Mesenteric fat pad (tissue), 1 donor: ENCODE results near the gene RBM47. TPM values are rescaled to one million over a fixed set of nuclear protein-coding genes. Genes with fewer than 3 reads are reported as not detected.
"Not testable (repeated sequence)": the region's sequence is repeated elsewhere in the genome, so short reads cannot be mapped to it uniquely, and the experiment has no call there.

Experiments
- DNase-seq: peaks from one replicate; pipeline ENCODE4 v3.0.0-alpha.2; 2020; ENCODE audit warnings: low spot score
- total RNA-seq: library from RNA; stranded (reverse); fragmentation: NEBNext Ultra II Directional; extraction: Animal tissue kit (Norgen Biotek cat#: 25700); gene quantifications from one replicate; pipeline ENCODE4 v1.2.1, GENCODE V29; 2021
- donor health status: DM: yes; HTN: yes; CAD: no.

The RBM47 gene
- total RNA-seq, 1 donor from 2014 or later, result 53.3 TPM

- DNase-seq, result no peak
These were observed 85.4 kb downstream of the RBM47 start for GRCh38 chr4:40544221-40544620.

GRCh38 chr4:40540800-40541199, 88.9 kb downstream of the RBM47 start:
- DNase-seq, result no peak

DNA sequence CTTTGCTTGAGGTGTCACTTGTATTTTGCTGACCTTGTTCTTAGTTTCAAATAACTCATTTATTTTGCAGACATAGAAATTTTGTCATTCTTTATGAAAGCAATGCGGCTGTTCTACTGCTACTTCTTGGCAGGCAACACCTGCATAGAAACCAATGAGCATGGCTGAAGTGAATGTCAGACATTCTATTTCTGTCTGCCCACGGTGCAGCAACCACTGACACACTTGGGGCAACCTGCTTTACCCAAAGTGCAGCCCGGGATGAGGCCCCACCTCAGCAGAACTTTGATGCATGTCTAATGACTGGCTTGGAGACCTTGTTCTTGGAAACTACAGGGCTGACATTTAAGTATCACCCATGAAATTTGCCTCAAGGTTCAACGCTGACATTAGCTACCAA, 93.6 kb downstream of the RBM47 start:
- DNase-seq, result no peak

- no peak for DNase-seq
These were observed 98.0 kb downstream of the RBM47 start for GRCh38 chr4:40531636-40532023.

DNA sequence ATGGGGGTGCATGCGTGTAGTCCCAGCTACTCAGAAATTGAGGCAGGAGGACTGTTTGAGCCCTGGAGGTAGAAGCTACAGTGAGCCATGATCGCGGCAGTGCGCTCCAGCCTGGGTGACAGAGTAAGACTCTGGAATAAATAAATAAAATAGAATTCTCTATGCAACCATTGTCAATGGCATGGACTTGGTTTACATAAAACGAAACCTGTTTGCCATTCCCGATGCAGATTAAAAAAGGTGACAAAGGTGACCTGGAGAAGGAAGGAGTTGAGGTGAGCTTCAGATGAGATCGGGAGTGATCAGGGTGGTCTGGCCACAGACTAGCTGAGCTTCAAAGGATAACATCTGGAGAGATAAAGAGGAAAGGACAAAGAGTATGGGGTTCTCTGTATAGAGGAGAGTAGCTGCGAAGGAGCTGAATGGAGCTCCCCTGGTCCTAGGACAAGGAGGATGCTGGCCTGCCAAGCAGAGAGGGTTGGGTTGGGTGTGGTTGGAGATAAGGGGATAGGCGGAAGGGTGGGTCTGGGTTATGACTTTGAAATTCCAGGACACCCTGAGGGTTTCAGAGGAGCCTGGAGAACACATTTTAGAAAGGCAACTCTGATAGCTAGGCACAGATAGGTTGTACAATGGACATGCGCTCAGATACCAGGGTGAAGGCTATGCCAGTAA, 98.6 kb downstream of the RBM47 start:
- DNase-seq, result no peak

- no peak for DNase-seq
These were observed 102.9 kb downstream of the RBM47 start for GRCh38 chr4:40526741-40527140.

DNA sequence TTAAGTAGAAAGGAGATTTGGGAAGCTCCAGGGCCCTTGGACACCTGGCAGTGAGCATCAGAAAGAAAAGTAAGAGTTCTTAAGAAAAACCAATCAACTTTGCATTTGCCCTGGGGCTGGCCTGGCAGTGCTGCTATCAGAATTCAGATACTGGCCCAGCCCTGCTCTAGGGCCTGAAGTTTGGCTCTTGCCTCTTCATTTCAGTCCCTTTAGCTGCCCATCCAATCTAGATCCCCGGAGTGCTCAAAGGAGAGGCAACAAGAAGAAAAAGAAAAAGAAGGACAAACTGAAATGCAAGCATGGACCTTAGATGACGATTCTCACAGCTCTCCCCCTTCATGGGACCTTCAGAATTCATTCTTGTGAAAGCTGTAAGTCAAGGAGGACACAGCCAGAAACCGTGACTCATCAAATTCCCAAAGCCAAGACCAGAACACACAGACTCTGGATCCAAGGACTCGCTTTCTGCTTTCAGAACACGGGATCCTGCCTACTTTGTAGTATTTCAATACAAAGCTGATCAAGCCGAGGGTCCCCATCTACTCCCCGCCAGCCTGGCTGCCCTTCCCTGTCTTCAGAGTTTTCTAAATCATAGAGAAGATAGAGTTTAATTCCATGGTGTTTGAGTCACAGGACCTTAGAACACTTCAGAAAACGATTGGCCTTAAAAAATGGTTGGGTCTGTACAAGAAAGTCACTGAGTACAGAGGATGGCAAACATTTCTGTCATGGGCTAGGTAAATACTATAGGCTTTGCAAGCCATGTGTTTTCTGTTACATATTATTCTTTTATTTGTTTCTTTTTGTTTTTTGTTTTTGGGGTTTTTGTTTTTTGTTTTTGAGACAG, 103.7 kb downstream of the RBM47 start:
- no peak for DNase-seq

GRCh38 chr4:40524366-40525041, 105.2 kb downstream of the RBM47 start:
- DNase-seq, result no peak

DNA sequence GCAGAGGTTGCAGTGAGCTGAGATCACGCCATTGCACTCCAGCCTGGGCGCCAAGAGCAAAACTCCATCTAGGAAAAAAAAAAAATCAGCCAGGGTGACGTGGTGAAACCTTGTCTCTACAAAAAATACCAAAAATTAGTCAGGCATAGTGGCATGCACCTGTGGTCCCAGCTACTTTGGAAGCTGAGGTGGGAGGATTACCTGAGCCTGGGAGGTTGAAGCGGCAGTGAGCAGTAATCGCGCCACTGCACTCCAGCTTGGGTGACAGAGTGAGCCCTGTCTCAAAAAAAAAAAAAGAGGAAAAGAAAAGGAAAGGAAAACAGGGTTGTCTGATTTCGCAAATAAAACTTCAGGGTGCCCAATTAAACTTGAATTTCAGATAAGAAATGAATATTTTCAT, 106.1 kb downstream of the RBM47 start:
- DNase-seq, result no peak

DNA sequence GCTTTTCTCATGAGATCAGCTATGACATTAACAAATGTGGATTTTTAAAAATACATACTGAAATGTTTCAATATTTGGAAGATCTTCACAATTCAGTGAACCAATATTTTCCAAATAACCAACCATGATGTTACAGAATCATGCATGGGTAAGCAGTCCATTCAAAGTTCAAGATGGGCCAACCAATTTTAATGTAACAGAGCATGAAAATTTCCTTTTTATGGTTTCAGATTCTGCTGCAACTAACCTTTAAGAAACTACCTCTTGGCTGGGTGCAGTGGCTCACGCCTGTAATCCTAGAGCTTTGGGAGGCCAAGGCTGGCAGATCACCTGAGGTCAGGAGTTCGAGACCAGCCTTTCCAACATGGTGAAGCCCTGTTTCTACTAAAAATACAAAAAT, 107.7 kb downstream of the RBM47 start:
- DNase-seq, result no peak

DNA sequence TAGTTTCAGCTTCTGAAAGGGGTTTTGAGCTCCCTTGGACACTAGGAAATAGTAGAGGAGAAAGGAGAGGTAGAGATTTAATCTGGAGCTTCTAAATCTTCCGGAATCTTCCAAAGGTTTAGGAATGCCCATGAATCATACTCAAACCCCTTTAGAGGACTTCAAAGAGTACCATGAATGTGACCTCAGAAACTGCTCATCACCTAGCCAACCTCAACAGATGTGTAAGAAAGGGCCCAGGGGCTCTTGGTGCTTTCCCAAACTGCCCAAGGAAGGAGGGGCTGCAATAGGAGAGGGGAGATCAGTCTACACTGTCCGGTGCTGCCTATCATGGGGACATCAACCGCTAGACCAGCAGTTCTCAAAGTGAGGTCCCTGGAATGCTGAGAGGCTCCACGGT, 109.1 kb downstream of the RBM47 start:
- DNase-seq, result no peak

DNA sequence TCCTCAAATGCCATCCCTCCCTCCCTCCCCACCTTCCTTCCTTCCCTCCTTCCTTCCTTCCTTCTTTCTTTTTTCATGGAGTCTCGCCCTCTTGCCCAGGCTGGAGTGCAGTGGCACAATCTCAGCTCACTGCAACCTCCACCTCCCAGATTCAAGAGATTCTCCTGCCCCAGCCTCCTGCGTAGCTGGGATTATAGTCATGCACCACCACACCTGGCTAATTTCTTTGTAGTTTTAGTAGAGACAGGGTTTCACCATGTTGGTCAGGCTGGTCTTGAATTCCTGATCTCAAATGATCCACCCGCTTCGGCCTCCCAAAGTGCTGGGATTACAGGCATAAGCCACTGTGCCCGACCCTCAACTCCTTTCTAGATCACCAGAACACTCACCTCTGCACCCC, 112.6 kb downstream of the RBM47 start:
- not testable (repeated sequence) for DNase-seq

DNA sequence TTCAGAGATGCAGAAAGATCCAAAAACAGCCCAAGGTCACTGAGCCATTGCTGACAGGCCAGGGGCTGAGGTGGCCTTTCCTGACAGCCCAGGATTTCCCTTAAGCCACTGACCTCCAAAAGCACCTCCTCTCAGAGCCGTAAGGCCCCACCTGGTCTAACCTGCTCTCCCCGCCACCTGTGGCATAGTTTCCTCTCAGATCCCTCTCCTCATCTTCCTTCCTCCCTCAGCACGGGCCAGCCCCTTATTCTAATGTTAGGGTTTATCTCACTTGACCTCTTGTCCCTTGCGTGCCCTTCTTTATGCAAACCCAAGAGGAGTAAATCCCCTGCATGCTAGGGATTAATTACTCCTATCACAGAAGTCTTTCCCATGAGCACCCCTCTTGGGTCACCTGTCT, 113.0 kb downstream of the RBM47 start:
- no peak for DNase-seq

- no peak for DNase-seq
These were observed 114.0 kb downstream of the RBM47 start for GRCh38 chr4:40515398-40516293.

DNA sequence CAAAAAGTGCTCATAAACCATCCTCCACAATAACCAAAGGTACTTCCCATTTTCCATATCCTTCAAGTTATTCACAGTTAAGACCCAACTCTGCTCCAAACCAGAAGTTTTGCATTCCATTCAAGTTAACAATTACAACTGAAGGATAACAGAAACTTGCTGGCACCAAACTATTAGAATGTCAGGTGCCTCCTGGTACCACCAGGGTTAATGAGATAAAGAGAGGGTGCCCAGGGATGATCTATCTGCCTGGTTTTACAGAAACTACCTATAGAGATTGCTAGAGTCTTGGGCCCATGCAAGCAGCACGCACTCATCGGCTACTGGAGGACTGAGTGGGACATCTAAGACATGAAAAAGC, 114.6 kb downstream of the RBM47 start:
- no peak for DNase-seq

DNA sequence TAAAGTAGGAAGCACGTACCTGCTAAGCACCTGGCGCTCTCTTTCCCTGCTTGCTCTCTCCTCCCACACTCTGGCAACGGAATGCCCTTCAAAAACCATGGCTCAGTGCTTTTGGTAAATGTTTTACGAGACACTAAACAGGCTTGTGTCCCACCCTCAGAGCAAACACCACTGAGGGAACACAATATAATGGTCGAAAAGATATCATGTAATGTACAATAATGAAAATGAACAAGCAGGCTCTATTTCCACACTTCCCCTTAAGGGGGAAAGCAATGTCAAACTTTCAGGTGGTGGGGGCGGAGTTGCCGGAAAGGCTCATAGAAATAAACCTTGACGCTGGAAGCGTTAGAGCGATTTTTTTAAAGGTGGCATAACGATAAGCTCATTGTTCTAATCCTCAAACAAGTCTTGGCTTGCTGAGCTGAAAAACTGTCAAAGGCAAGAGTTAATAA, 115.1 kb downstream of the RBM47 start:
- no peak for DNase-seq

GRCh38 chr4:40511036-40511614, 118.5 kb downstream of the RBM47 start:
- DNase-seq, result no peak

- no peak for DNase-seq
These were observed 121.7 kb downstream of the RBM47 start for GRCh38 chr4:40507977-40508376.

DNA sequence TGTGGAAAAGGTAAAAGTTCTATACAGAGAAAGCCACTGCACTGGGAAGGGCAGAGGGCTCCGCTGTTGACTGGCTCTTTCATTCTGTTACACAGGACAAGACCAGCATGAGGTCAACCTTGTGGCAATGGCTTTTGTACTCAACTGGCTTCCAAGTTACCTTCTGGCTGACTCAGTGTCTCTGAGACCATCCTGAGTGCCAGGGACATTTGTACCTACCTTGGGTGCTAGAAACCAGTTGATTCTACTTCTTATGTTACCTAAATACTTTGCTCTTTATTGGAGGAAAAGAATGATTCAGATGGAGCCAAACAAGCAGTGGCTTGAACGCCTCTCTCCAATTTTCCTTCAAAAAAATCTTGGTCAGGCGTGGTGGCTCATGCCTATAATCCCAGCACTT, 123.2 kb downstream of the RBM47 start:
- no peak for DNase-seq

DNA sequence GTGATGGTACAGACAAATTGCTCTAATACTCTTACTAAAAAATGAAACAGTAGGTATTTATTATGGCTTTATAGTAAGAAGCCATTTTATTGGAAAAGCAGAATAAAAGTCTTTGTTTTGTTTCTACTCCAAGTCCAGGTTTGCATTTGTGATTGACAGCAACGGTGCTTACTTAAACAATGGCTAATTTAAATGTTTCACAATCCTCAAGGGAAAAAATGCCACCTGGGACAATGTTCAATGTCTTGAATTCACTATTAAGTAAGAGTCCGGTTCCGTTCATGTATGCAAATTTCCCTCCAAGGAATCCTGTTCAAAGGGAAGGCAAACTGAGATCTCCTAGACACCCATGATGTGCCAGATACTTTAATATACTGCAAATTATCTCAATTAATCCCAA, 123.6 kb downstream of the RBM47 start:
- no peak for DNase-seq

DNA sequence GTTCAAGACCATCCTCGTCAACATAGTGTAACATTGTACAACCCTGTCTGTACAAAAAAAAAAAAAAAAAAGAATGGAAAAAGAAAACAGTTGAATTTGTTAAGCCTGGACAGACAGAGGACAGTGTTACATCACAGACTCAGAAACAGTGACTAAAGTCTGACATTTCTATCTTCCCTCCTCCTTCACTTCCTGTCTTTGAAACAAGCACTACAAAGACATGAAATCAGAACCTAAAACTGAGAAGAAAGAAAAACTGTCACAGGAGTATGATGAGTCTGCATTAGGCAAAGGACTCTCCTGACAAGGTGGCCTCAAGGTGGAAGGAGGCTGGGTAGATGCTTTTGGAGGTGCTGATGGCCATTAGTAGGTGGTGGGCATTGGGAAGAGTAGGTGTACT, 126.7 kb downstream of the RBM47 start:
- no peak for DNase-seq
